NCI-H1694 treated with DMSO at 0.1 percent for 48 hours (cell line): ENCODE measurements around the gene GPR63.
A peak's percentile ranks its signal among the peaks of the same experiment; 100 is the strongest.
"Not testable (repeated sequence)": the region's sequence is repeated elsewhere in the genome, so short reads cannot be mapped to it uniquely, and the experiment has no call there.

Source experiments
- DNase-seq: peaks from one replicate; lab custom pipeline; 2025; lab: John Stamatoyannopoulos, UW

GPR63 gene, protein sequence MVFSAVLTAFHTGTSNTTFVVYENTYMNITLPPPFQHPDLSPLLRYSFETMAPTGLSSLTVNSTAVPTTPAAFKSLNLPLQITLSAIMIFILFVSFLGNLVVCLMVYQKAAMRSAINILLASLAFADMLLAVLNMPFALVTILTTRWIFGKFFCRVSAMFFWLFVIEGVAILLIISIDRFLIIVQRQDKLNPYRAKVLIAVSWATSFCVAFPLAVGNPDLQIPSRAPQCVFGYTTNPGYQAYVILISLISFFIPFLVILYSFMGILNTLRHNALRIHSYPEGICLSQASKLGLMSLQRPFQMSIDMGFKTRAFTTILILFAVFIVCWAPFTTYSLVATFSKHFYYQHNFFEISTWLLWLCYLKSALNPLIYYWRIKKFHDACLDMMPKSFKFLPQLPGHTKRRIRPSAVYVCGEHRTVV

DNA sequence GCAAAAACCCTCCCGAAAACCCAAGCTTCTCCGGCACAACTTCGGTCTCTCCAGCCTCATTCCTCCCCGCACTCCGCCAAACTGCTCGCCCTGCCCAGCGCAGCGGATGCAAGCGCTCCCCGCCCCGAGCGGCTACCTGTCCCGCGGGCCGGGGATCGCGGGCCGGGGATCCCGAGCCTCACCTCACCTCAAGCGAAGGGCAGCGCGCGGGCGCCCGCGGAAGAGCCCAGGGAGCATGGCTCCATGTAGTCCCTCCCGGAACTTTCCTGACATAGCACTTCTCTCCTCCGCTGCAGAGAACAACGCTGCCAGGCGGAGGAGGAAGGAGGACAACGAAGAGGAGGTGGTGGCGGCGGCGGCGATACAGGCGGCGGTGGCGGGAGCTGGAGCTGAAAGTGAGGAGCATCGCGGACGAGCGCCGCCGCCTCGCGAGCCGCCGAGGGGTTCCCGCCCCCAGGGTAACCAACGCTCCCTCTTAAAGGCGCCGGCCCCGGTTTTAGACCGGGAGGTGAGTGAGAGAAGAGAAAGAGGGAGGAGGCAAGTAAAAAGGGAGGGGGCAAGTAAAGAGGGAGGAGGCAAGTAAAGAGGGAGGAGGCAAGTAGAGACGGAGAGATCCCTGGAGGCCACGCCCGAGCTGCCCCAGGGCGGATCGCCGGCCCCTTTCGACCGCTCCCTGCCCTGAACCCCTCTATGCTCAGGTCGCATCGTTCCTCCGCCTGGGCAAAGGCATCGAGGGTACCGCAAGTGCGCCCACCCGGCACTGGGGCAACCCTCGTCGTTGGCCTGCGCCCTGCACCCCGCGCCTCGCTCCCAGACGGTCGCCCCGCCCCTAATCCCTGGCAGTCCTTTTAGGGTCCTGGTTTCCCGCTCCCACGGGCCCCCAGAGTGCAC is at the start of gene GPR63:
Gene GPR63, minus strand, starts transcription at position 397 of the 891 bp plus-strand sequence. CDS start 37,746 bp downstream, outside the sequence.
- DNase-seq: peak; percentile 33

DNA sequence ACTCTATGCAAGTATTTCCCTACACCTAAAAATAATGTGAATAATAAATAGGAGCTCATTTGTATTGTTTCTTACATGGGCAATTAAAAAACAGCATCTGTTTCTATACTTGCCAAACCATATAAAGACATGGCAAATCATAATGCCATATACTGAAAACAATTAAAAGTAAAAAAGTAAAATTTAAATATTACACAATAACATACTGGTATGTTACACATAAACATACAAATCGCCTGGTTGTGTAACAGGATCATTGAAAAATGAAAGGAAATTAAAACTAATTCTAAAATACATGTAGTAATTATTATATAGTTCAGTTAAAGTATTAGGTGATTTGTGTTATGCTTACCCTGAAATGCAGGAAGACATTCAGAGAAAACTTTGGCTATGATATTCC is 49.2 kb upstream of the GPR63 start:
- no peak for DNase-seq

DNA sequence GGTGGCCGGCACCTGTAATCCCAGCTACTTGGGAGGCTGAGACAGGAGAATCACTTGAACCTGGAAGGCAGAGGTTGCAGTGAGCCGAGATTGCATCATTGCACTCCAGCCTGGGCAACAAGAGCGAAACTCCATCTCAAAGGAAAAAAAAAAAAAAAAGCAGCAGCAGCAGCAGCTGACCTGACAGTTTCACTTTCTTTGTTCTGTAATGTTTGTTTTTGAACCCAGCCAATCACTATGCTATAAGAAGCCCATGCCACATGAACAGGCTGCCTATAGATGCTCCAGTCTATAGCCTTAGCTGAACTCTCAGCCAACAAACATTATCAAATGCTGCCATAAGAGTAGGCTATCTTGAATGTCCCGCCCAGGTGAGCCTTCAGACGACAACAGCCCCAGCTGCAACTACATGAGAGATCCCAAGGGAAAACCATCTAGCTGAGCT is 47.9 kb upstream of the GPR63 start:
- DNase-seq: not testable (repeated sequence)

DNA sequence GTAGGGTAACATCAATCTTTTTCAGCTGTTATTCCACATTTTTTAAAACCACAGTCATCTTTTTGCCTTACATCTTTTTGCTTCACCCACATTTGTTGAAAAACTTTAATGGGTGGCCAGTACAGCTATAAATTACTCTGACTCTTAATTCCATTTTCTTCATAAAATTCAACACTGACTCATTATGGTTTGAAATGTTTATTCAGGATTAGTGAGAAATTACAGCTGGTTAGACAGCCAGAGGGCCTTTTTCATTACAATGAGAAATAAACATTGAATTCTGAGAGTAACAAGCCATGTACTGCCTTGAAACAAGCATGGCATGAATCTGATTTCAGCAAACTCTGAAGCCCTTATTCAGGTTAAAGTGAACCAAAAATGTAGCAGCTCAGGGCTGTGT is 40.9 kb upstream of the GPR63 start:
- no peak for DNase-seq

DNA sequence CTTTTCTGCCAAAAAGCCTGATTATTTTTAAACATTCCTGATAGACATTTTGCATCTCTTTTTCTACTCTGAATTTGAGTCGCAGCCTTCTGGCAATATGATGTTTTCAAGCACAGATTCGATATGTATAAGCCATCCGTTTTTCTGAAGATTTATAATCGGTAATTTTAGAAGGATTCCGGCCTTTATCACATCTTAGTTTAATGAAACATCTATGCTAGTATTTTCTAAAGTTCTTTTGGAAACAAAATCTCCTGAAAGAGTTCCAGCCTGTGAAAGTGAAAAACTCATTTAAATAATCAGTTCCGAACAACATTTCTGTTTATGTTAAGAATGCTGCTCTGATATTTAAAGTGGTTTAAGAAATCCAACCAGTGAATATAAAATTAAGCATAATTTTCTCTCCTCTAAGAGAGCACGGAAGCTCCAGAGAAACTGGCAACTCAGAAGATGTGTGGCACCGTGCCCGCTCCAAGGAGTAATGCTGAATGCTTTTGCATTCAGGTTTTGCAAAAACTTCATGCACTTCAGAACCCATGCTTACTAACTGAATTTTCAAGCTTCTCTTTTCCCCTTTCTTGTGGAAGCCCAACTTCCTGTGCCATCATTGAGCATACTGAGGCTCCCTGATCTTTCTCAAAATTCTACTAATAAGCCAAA is 39.7 kb upstream of the GPR63 start:
- no peak for DNase-seq

DNA sequence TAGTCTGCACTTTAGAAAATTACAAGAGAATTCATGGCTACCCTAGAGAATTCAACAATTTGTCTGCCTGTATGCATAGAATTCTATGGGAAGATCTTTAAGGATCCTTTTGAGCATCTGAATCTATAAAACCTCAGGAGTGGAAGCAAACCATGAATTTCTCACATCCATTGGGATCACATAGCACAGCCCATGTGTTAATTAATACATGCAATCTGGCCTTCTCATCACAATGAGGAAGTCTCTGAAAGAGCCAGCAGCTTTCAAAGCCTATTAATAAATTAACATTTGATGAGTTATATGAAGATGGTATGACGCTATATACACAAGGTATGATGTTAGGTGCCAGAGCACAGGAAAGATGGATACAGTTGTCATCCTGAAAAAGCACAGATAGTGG is 35.7 kb upstream of the GPR63 start:
- no peak for DNase-seq

DNA sequence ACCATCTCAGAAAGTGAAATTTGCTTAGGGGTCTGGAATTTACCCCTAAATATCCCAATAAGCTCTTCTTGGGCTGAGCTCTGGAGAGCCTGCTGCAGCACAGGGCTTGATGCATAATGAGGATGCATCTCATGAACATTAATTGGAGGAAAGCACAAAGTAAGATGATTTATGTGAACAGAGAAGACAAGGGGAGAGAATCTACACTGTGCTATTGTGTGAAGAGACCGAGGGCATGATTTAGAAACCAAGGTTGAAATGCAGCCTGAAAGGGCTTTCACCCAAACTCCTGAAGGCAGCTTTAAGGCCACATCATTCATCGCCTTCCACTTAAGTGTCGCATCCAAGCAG is 27.8 kb upstream of the GPR63 start:
- DNase-seq: no peak

DNA sequence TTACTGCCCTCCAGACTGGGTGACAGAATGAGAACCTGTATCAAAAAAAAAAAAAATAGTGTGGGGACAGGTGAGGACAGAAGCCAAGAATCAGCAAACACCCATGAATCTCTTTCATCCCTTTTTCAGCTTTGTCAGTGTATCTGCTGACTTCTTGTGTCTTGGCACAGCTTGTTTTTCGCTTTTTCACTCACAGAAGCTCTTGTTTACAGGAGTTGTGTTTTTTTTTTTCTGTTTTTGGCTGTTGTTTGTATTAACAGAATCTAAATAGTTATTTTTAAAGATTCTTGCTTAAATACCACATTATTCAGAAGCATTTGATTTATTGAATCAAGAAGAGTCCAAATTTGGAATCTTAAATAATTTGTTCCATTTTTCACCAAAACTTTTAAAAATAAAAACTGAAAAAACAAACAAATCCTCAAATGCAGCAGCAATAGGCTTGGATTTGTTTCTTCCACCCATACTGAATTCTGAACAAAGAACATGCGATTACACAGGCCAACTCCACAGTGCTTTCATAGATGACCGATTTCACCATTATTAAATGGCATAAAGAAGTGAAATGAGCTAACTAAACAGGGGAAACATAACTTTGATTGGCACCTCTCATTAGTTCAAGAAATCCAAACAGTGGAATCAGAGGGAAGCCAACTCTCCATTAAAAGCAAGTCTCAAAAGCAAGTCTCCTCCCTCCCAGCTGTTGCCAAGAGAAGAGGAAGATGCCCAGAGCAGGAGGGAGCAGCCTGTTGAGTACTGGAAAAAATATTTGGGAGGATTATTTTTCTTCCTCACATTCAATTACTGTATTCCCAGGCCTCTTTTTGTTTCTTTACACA is 27.2 kb upstream of the GPR63 start:
- DNase-seq: peak; percentile 2

DNA sequence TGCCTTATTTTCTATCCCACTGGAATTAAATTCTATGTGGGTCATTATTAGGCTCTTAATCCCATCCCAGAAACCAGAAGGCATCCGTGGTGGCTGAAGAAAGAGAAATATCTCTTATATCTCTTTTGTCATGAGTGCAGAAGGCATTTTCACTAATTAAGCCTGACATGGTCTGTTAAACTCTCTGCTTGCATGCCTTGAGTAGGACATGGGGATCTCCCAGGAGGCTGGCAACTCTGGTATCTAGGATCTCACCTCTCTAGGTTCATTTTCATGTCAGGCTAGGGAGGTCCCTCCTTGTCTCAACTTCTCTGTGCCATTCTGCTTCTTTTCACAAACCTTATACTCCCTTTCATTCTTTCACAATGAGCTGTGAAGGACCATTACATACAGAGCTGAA is 25.3 kb upstream of the GPR63 start:
- no peak for DNase-seq

DNA sequence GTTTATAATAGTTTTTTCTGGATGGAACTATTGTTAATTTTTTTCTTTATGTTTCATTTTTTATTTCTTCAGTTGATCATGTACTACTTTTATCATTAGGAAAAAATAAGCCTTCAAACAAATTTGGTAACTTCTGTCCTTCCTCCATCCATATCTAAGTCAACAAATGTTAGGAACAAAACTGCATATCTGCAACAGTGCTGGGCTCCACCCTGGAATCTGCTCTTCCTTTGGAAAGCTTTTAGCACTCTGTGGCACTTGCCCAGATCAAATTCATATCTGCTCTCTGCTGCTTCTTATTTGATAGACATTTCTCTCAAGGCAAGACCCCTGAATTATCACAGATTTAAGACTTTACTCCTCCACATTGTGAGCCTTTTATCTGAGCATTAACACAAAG is 24.3 kb upstream of the GPR63 start:
- DNase-seq: no peak

DNA sequence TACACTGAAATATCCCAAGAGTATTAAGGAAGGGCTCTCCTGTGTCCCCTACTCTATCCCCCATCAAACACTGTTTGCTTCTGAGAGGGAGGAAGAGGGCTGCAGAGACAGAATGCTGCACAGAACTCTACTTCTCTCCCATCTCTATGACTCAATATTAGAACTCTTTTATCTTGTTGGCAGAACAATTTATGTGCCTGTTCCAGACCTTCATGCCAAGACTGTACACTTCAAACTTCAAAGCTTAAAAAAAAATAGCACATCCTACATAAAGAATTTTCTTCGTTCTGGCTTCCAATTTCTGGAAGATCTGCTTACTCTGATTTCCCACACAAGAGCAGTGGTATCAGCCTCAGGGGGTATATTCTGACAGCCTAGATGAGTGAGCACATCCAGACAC is 19.6 kb upstream of the GPR63 start:
- DNase-seq: no peak

DNA sequence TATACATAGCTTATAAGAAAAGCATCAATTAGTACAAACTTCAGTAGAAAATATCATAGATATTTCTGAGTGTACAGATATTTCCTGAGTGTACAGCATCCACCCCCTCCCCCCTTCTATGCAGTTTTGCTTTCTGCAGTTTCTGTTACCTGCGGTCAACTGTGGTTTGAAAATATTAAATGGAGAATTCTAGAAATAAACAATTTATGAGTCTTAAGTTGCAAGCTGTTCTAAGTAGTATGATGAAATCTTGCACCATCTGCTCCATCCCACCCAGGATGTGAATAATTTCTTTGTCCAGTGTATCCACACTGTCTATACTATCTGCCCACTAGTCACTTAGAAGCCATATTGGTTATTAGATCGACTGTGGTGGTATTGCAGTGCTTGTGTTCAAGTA is 15.8 kb upstream of the GPR63 start:
- no peak for DNase-seq

DNA sequence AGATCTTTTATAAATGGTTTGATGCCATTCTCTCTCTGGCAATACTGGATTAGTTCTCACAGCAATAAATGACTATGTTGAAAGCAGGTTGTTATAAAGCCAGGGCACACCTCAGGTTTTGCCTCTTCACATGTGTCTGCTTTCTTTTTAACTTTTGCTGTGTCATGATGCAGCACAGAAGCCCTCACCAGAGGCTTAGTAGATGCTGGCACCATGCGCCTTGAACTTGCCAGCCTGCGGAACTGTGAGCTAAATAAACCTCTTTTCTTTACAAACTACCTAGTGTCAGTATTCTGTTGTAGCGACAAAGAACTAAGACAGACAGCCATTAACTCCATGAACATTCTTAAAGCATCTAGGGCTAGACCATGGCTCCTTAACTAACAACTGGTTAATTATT is 15.3 kb upstream of the GPR63 start:
- no peak for DNase-seq

DNA sequence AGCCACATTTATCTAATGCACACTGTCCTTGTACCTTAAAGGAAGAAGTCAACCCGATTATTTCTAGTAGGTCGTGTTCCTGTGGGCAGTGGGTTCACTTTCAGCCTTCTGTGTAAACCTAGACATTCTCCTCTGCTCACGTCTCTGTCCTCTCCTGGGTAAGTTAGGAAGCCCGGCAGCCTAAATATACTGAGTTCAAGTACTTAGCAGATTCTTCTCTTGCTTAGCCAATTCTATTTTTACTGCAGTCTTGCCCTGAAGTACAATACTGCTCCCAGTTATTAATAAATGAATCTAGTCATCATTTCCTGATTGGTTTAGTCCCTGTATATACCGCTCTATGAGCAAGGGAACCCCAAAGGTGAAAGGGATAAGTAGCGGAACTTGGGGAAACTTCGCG is 14.6 kb upstream of the GPR63 start:
- DNase-seq: no peak

DNA sequence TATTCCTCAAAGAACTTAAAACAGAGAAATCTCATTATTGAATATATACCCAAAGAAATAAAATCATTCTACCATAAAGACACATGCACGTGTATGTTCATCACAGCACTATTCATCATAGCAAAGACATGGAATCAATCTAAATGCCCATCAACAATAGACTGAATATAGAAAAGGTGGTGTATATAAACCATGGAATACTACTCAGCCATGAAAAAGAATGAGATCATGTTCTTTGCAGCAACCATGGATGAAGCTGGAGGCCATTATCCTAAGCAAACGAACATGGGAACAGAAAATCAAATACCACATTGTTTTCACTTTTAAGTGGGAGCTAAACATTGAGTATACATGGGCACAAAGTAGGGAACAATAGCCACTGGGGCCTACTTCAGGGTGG is 12.3 kb upstream of the GPR63 start:
- DNase-seq: no peak

DNA sequence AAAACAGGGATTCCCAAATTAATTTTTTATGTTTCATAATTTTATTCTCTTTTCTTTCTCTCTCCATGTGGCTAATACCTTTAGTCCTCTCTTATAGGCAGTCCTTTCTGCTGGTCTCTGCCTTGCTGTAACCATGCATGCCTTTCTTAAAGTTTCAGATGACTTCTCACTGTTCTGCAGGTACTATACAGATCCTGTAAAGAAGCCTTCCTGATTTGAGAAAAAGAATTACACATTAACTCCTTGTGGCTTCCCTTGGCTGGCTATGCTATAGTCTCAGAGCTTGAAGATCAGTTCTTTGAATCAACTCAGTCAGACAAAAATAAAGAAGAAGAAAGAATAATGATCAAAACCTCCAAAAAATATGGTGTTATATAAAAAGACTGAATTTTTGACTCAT is 7.3 kb upstream of the GPR63 start:
- DNase-seq: no peak

DNA sequence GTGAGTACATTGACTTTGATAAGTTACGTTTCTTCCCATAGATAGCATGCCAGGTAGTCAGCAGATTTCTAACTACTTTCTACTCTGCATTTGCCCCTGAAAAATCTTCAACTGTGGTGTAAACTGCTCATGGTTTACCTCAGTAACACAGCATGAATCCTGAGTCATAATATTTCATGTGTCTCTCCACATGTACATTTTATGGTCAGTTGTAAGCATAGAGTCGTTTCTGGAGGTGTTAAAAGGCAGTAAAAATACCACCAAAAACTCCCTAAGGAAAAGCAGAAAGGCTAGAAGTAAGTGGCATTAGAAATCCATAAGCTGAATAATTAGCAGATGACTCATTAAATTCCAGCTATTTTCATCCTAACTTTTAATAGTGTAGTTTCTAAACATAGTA is 4.1 kb upstream of the GPR63 start:
- DNase-seq: no peak

DNA sequence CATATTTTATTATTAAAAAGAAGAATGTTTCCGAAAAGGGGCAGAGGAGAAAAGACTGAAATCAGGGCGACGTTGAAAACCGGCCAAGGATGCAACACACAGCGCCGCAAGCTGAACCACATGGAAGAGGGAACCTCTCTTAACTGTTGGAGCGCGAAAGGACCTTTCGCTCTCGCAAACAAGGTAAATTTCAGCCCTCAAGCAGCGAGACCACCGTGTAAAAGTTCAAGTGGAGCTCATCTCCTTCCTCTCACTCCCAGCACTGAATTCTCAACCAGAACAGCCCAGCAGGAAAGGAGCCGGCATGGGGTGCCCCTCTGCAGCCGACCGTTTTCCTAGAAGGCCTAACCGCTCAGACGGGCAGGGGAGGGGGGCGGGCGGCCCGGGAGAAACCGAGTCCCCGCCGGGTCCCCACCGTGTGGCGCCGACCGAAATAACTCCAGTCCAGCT is 621 bp downstream of the GPR63 start:
- DNase-seq: peak; percentile 12

DNA sequence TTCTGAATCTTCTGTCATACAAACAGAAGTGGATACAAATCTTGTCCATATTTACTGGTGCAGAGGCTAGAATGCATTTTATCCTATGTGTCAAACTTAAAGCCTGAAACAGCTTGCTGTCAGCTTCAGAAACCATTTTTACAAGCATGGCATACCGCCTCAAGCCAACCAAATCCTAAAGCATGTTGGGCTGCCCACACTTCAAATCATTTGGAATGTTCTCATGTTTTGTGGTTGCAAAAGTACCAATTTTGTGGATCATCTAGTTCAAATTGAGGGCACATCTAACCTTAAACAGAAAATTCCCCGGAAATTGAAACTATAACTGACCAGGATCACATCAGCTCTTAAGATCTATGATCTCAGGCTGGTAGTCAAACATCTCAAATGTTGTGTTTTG is 3.2 kb downstream of the GPR63 start:
- no peak for DNase-seq

DNA sequence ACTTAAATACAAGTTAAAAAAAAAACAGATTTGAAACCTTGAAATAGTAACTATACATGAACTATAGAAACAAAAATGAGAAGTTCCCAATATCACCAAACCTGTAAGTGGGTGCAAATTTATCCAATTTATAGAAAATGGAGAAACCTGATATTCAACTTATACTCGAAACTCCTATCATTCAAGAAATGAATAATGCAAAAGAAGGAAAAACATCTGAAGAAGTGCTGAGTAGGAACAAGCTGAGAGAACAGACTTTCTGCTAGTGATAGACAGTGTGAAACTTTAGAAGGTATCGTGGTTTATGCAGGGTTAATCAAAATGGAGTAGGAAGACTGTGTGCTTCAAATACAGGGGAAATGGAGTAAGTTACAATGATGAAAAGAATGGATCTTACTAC is 4.5 kb downstream of the GPR63 start:
- no peak for DNase-seq

DNA sequence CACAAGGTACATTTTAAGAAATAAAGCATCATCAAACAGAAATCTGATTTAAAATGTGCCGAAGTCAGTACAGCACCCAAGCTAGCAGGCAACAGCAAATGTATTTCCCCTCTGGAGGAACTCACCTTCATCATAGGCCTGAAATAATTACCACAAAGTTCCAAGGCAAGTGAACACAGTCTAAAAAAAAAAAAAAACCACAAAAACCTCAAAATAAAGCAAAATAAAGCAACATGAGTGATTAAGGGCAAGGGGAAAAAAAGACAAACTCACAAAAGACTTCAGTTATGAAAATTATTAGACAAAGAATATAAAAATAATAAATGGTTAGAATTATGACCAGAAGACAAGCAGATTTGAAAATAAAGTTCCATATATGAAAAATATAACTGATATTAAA is 10.4 kb downstream of the GPR63 start:
- no peak for DNase-seq

DNA sequence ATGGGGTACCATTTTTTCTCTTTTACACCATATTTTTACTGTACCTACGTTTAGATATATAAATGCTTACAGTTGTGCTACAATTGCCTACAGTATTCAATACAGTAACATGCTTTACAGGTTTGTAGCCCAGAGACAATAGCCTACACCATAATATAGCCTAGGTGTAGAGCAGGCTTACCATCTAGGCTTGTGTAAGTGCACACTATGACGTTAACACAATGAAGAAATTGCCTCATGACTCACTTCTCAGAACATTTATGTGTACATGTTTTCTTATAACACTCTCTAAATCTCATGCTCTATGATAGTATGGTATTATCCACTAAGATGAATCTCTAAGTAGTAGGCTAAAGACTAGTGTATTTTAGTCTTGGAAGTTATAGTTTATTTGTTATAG is 13.5 kb downstream of the GPR63 start:
- DNase-seq: no peak
